Common myeloid progenitor, CD34-positive (primary cell): Measurements from ENCODE around the gene NCKIPSD.

Experiments used
- CTCF ChIA-PET: fragments of 350-600 bp; sonication (Branson Sonifier 250); formaldehyde crosslinking; loops from one replicate; lab custom pipeline; 2021; ENCODE audit warnings: antibody characterized with exemption; lab: Charles Lee
- POLR2A ChIA-PET: fragments of 350-600 bp; sonication (Branson Sonifier 250); formaldehyde crosslinking; loops from one replicate; lab custom pipeline; 2021; ENCODE audit warnings: antibody characterized with exemption; lab: Charles Lee
- DNase-seq, 3 donors: peaks; one replicate each; pipeline versions ENCODE4 v3.0.0 to v3.0.0-alpha.2; 2013
- H3K27ac ChIP-seq, 2 experiments: 1 replicate in 1 of 2; 2 replicates in 1 of 2; pipeline ENCODE4 v1.7.0; 2013; ENCODE audit warnings: inconsistent platforms in 2 of 2, low read length in 2 of 2, mild to moderate bottlenecking in 2 of 2, low read depth in 1 of 2, moderate library complexity in 1 of 2; ENCODE audit not compliant: severe bottlenecking in 2 of 2, insufficient read depth in 1 of 2, poor library complexity in 1 of 2
- H3K27me3 ChIP-seq, 5 experiments: replicated peaks in 2 of 5; 1 replicate in 3 of 5; 2 replicates in 2 of 5; pipeline versions ENCODE4 v1.6.1 to v1.7.0; 2013; ENCODE audit warnings: low read length in 4 of 5, mild to moderate bottlenecking in 2 of 5, moderate library complexity in 2 of 5, inconsistent platforms in 1 of 5; ENCODE audit not compliant: insufficient read depth in 5 of 5, control insufficient read depth in 4 of 5
- H3K36me3 ChIP-seq, 4 experiments: 1 replicate in 2 of 4; 2 replicates in 2 of 4; pipeline versions ENCODE4 v1.6.1 to v1.7.0; 2013; ENCODE audit warnings: low read length in 3 of 4, control low read depth in 1 of 4, mild to moderate bottlenecking in 1 of 4; ENCODE audit not compliant: control insufficient read depth in 4 of 4, insufficient read depth in 4 of 4
- H3K4me1 ChIP-seq, 4 experiments: 1 replicate in 3 of 4; 2 replicates in 1 of 4; pipeline versions ENCODE4 v1.6.1 to v1.7.1; 2013; ENCODE audit warnings: low read length in 3 of 4, mild to moderate bottlenecking in 3 of 4, control low read depth in 1 of 4, inconsistent platforms in 1 of 4, moderate library complexity in 1 of 4; ENCODE audit not compliant: control insufficient read depth in 4 of 4, insufficient read depth in 4 of 4; ENCODE audit errors: control extremely low read depth in 1 of 4
- H3K4me3 ChIP-seq, 7 experiments: 1 replicate in 4 of 7; 2 replicates in 3 of 7; pipeline versions ENCODE4 v1.5.1 to v1.7.0; 2013; ENCODE audit warnings: mild to moderate bottlenecking in 7 of 7, low read length in 6 of 7, moderate library complexity in 6 of 7, inconsistent platforms in 2 of 7, low read depth in 2 of 7, control low read depth in 1 of 7; ENCODE audit not compliant: insufficient read depth in 4 of 7, control insufficient read depth in 1 of 7; ENCODE audit errors: extremely low read depth in 1 of 7
- H3K9me3 ChIP-seq, 5 experiments: 1 replicate in 4 of 5; 2 replicates in 1 of 5; pipeline versions ENCODE4 v1.6.1 to v1.7.1; 2013; ENCODE audit warnings: low read length in 4 of 5, mild to moderate bottlenecking in 2 of 5, inconsistent platforms in 1 of 5, low read depth in 1 of 5, moderate library complexity in 1 of 5; ENCODE audit not compliant: control insufficient read depth in 4 of 5, insufficient read depth in 2 of 5; ENCODE audit errors: control extremely low read depth in 1 of 5
- WGBS: methylation state at CpG from one replicate; pipeline ENCODE4 v1.1.5; 2013; ENCODE audit not compliant: insufficient coverage; 5-methylcytosine and 5-hydroxymethylcytosine counted together

The NCKIPSD gene

GRCh38 chr3:48709051-48709461, 23.3 kb upstream of the NCKIPSD start:
- no peak for DNase-seq
- ChIA-PET CTCF (interaction anchor here (1.4 to 2.1 kb wide), 3 partner anchors 11 to 31 kb away, joined by 4 to 7 read pairs (median 5); no protein-coding TSS in a partner anchor), POLR2A (interaction anchor here (0.6 to 1.5 kb wide), 2 partner anchors 18 to 159 kb away, joined by 3 read pairs; no protein-coding TSS in a partner anchor)
- H3K27ac ChIP-seq = no peak overlapping the region
- H3K9me3 ChIP-seq = no peaks in the 10 kb centered on the region
- H3K4me3 ChIP-seq = no peak overlapping the region
- peaks cover 0 to 7% (median 0%) of the 10 kb centered on the region in 4 experiments for H3K4me1 ChIP-seq
- no peaks in the 10 kb centered on the region for H3K27me3 ChIP-seq
- peaks cover 8 to 64% (median 46%) of the 10 kb centered on the region in 4 experiments for H3K36me3 ChIP-seq
- 90% methylated on average over 7 of the region's 7 CpGs for WGBS

- ChIA-PET CTCF (interaction anchor here (1.0 to 2.1 kb wide), 5 partner anchors 9 to 31 kb away, joined by 3 to 7 read pairs (median 4); no protein-coding TSS in a partner anchor), POLR2A (interaction anchor here (1.0 kb wide), 1 partner anchor 8 kb away, joined by 3 read pairs; no protein-coding TSS in a partner anchor)
- H3K9me3 ChIP-seq = no peaks in the 10 kb centered on the region
- DNase-seq = no peak
- H3K4me3 ChIP-seq = no peak overlapping the region
- WGBS = 100% methylated on average over 2 of the region's 2 CpGs
- no peaks in the 10 kb centered on the region for H3K27me3 ChIP-seq
- peaks cover 8 to 64% (median 45%) of the 10 kb centered on the region in 4 experiments for H3K36me3 ChIP-seq
- H3K27ac ChIP-seq = peak overlapping the region in 1 of 2 experiments; percentile 61
- H3K4me1 ChIP-seq = peaks cover 0 to 7% (median 0%) of the 10 kb centered on the region in 4 experiments
Measured at GRCh38 chr3:48708481-48708889, 22.8 kb upstream of the NCKIPSD start.

GRCh38 chr3:48707157-48707556, 21.4 kb upstream of the NCKIPSD start:
- Histone ChIP-seq H3K4me3 (no peak overlapping the region), H3K4me1 (peaks cover 0 to 1% (median 0%) of the 10 kb centered on the region in 4 experiments), H3K36me3 (peaks cover 5 to 62% (median 40%) of the 10 kb centered on the region in 4 experiments), H3K9me3 (no peaks in the 10 kb centered on the region), H3K27me3 (no peaks in the 10 kb centered on the region), H3K27ac (no peak overlapping the region)
- ChIA-PET POLR2A (interaction anchor here (1.2 kb wide), 1 partner anchor 10 kb away, joined by 3 read pairs; the partner anchor contains the start of gene IP6K2), CTCF (interaction anchor here (1.1 to 2.1 kb wide), 2 partner anchors 9 to 33 kb away, joined by 4 to 5 read pairs; no protein-coding TSS in a partner anchor)
- WGBS = 94% methylated on average over 4 of the region's 5 CpGs
- DNase-seq = no peak

- Histone ChIP-seq H3K9me3 (no peaks in the 10 kb centered on the region), H3K27me3 (no peaks in the 10 kb centered on the region), H3K4me3 (no peak overlapping the region), H3K27ac (no peak overlapping the region), H3K36me3 (peaks cover 7 to 64% (median 38%) of the 10 kb centered on the region in 4 experiments), H3K4me1 (no peaks in the 10 kb centered on the region)
- 98% methylated on average over 5 of the region's 6 CpGs for WGBS
- ChIA-PET POLR2A (no interaction called here), CTCF (interaction anchor here (1.0 to 2.1 kb wide), 3 partner anchors 11 to 37 kb away, joined by 3 to 4 read pairs (median 3); no protein-coding TSS in a partner anchor)
- DNase-seq = no peak
Measured at GRCh38 chr3:48702320-48702920, 16.7 kb upstream of the NCKIPSD start.

GRCh38 chr3:48700731-48701405, 15.2 kb upstream of the NCKIPSD start:
- Histone ChIP-seq H3K9me3 (no peaks in the 10 kb centered on the region), H3K4me3 (no peak overlapping the region), H3K27ac (no peak overlapping the region), H3K27me3 (no peaks in the 10 kb centered on the region), H3K36me3 (peaks cover 7 to 57% (median 38%) of the 10 kb centered on the region in 4 experiments), H3K4me1 (no peaks in the 10 kb centered on the region)
- CTCF ChIA-PET = interaction anchor here (2.1 kb wide), 1 partner anchor 10 kb away, joined by 4 read pairs; no protein-coding TSS in a partner anchor
- 95% methylated on average over 4 of the region's 11 CpGs for WGBS
- POLR2A ChIA-PET = no interaction called here
- DNase-seq = no peak

GRCh38 chr3:48698891-48699290, 13.2 kb upstream of the NCKIPSD start:
- Histone ChIP-seq H3K9me3 (no peaks in the 10 kb centered on the region), H3K36me3 (peaks cover 10 to 68% (median 50%) of the 10 kb centered on the region in 4 experiments), H3K4me1 (no peaks in the 10 kb centered on the region), H3K4me3 (no peak overlapping the region), H3K27ac (no peak overlapping the region), H3K27me3 (no peaks in the 10 kb centered on the region)
- ChIA-PET POLR2A (no interaction called here), CTCF (interaction anchor here (0.7 to 2.4 kb wide), 8 partner anchors 9 to 164 kb away, joined by 3 to 7 read pairs (median 3); partner anchors contain the start of gene NCKIPSD)
- 97% methylated on average over 5 of the region's 8 CpGs for WGBS
- DNase-seq = no peak
